K562 (cell line): ENCODE data around the gene NBEA.

ENCODE experiments used
- REST ChIP-seq, 2 experiments: fragments of 450-650 bp; formaldehyde crosslinking in 1 of 2; IDR thresholded peaks; 2 replicates each; pipeline versions ENCODE4 v1.4.0 to v1.6.1; 2014 to 2020; ENCODE audit warnings: mild to moderate bottlenecking in 2 of 2, borderline replicate concordance in 1 of 2, low read depth in 1 of 2
- TGIF2 ChIP-seq: sonication (generic); formaldehyde crosslinking; IDR thresholded peaks from 2 replicates; pipeline ENCODE4 v1.8.1; 2022; ENCODE audit warnings: mild to moderate bottlenecking, missing genetic modification reagents, moderate library complexity

GRCh38 chr13:35703061-35703460, 761.0 kb downstream of the NBEA start:
- TF ChIP-seq TGIF2 (no peak), REST (IDR thresholded peaks at IDR 0.05; ENCODE audit: borderline replicate concordance) (no peak), REST (CRISPR knock-in tag; IDR thresholded peaks at IDR 0.05; ENCODE audit: low read depth) (no peak)
